ENCODE results near the gene NFKBIA. TPM values are rescaled to one million over a fixed set of nuclear protein-coding genes. Genes with fewer than 3 reads are reported as not detected.
"Not testable (repeated sequence)": the region's sequence is repeated elsewhere in the genome, so short reads cannot be mapped to it uniquely, and the experiment has no call there.

NFKBIA gene
- total RNA-seq, 4 donors from 2014 or later: 112 to 387 (median 295) TPM

DNA sequence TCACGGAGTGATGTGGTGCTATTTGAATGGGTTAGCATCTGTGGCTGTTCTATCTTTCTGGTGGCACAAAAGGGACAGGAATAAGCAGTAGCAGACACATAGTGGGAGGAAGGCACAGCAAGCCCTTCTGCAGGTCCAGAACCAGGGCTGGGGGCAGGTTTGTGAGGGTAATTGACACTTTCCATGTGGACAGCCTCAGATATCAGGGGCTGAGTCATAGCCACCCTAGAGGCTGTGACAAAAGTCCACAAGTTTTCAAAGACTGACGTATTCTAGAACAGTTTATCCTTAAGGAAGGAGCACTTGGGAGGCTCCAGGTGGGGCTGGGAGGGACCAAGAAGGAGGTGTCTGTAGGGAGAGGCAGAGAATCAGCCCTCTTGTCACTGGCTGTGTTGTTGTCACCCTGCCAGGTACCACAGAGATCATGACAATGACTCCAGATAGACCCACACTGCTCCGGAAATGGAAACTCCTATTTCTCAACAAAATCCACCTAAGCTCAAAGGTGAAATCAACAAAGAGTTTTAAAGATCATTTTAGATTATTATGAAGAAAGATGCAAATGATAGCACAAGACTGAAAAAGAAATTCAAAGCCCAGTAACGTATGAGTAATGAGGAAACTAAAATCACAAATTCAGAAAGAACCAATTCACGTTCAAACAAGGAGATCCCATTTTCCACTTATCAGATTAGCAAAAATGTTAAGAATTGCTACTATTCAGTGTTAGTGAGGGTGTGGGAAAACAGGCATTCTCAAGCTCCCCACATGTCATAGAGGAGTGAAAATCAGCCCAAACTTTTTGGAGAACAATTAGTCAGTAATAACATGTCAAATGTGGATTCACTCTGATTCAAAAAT lies 48.3 kb downstream of the NFKBIA start:
- TF ChIP-seq POLR2A (IDR thresholded peaks at IDR 0.05): no peak
- TF ChIP-seq, protein P1, sequence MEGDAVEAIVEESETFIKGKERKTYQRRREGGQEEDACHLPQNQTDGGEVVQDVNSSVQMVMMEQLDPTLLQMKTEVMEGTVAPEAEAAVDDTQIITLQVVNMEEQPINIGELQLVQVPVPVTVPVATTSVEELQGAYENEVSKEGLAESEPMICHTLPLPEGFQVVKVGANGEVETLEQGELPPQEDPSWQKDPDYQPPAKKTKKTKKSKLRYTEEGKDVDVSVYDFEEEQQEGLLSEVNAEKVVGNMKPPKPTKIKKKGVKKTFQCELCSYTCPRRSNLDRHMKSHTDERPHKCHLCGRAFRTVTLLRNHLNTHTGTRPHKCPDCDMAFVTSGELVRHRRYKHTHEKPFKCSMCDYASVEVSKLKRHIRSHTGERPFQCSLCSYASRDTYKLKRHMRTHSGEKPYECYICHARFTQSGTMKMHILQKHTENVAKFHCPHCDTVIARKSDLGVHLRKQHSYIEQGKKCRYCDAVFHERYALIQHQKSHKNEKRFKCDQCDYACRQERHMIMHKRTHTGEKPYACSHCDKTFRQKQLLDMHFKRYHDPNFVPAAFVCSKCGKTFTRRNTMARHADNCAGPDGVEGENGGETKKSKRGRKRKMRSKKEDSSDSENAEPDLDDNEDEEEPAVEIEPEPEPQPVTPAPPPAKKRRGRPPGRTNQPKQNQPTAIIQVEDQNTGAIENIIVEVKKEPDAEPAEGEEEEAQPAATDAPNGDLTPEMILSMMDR (IDR thresholded peaks at IDR 0.05): no peak
- Histone ChIP-seq H3K27ac (no peak overlapping the region), H3K27me3 (no peaks in the 10 kb centered on the region), H3K36me3 (no peaks in the 10 kb centered on the region), H3K9me3 (no peaks in the 10 kb centered on the region), H3K4me3 (no peak overlapping the region), H3K4me1 (no peaks in the 10 kb centered on the region)
- no peak for DNase-seq
- intact Hi-C loops (cut with DNase I; ENCODE audit: low total_unique reads): no loop called here

DNA sequence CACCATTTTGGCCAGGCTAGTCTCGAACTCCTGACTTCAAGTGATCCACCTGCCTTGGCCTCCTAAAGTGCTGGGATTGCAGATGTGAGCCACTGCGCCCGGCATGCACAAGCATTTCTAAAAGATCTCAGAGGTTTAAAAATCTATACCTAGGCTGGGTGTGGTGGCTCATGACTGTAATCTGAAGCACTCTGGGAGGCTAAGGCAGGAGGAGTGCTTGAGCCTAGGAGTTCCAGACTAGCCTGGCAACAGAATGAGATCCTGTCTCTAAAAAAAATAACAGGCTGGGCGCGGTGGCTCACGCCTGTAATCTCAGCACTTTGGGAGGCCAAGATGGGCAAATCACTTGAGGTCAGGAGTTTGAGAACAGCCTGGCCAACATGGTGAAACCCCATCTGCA lies 49.3 kb downstream of the NFKBIA start:
- H3K9me3 ChIP-seq; intact Hi-C loops (cut with DNase I; ENCODE audit: low total_unique reads); H3K4me1 ChIP-seq; DNase-seq; H3K4me3 ChIP-seq; H3K36me3 ChIP-seq; H3K27me3 ChIP-seq; H3K27ac ChIP-seq: not testable (repeated sequence)

DNA sequence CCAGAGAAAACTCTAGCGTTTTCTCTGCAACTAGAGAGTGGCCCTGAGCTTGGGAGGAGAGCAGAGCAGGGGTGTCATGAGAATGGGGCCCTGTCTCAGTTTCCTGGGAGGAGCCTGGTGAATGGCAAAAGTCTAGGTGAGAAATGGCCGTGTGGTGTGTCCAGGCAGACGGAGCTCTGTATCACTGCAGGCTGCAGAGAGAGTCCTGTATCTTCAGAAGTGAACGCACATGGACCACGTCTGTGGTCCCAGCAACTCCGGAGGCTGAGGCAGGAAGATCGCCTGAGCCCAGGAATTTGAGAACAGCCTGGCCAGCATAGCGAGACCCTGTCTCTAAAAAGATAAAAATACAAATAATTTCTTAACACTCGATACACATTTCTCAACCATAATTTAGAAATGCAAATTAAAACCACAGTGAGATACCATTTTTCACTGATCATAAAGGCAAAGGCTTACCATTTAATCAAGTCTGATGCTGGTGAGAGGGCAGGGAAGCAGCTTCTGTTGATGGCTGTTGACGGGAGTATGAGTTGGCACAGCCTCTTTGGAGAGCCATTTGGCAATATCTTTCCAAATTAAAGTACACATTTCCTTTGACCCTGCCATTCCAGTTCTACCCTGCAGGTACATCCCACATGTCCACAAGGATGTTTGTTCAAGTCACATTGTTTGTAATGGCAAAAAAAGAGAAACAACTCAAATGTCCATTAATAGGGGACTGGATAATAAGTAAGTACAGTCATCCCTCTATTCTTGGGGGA lies 51.0 kb downstream of the NFKBIA start:
- no peak for DNase-seq
- Histone ChIP-seq H3K4me3 (no peak overlapping the region), H3K27ac (no peak overlapping the region), H3K4me1 (no peaks in the 10 kb centered on the region), H3K36me3 (no peaks in the 10 kb centered on the region), H3K27me3 (no peaks in the 10 kb centered on the region), H3K9me3 (no peaks in the 10 kb centered on the region)
- TF ChIP-seq, protein P1 (IDR thresholded peaks at IDR 0.05): no peak
- TF ChIP-seq POLR2A (IDR thresholded peaks at IDR 0.05): no peak
- intact Hi-C loops (cut with DNase I; ENCODE audit: low total_unique reads): no loop called here

DNA sequence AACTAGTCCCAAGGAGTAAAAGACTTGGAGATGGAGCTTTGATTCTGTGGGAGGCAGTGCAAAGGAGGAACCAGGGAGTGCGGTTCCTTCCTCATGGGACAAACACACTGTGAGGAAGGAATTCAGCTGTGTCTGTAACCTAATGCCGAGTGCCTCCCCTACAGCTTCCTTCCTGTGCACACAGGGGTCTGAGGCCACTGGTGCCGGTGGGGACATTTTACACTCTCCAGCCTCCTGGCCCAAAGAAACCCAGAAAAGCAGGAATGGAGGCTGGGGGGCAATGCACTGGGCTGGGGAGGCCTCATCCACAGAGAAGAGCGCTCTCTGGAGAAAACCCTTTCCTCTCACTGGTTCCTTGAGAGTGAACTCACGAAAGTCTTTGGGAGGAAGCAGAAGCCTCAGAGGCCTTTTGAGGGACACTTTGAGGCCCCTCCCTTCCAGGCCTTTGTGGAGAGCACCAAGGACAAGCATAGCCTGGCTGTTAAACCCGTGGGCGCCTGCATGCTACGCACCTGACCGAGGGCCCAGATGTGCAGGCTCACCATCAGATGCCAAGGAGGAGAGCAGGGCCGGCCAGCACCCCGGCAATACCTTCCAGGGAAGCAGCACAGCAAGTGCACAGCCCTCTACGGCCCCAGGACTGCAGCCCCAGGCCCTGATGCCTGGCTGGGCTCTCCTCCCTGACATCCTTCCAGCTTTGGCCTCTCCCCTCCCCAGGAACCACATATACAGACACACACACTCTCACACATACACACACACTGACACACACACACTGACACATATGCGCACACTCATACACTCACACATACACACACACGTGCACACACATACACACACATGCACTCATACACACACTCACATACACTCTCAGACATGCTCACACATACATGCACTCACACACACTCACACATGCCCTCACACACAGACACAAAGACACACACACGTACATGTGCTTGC lies 52.0 kb downstream of the NFKBIA start:
- Histone ChIP-seq H3K27ac (no peak overlapping the region), H3K4me3 (no peak overlapping the region), H3K9me3 (no peaks in the 10 kb centered on the region), H3K36me3 (no peaks in the 10 kb centered on the region), H3K4me1 (no peaks in the 10 kb centered on the region), H3K27me3 (no peaks in the 10 kb centered on the region)
- TF ChIP-seq POLR2A (IDR thresholded peaks at IDR 0.05): no peak
- TF ChIP-seq, protein P1 (IDR thresholded peaks at IDR 0.05): no peak
- intact Hi-C loops (cut with DNase I; ENCODE audit: low total_unique reads): no loop called here
- DNase-seq: no peak

DNA sequence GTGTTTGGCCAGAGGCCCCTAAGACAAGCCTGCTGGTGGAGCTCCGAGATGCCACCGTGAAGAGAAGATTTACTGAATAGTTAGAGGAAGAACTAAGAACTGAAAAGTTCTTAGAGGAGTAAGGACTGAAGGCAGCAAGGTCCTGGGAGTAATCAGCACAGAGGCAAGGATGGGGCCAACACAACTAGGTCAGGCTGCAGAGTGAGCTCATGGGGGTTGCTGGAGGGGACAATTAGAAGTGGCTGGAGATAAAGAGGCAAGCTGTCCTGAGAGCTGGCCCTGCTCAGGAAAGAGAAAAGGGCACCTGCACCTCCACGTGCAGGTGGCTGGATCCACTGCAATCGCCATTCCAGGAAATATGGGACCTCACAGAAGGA lies 52.7 kb downstream of the NFKBIA start:
- Histone ChIP-seq H3K36me3 (no peaks in the 10 kb centered on the region), H3K27me3 (no peaks in the 10 kb centered on the region), H3K27ac (no peak overlapping the region), H3K4me3 (no peak overlapping the region), H3K9me3 (no peaks in the 10 kb centered on the region), H3K4me1 (no peaks in the 10 kb centered on the region)
- no peak for TF ChIP-seq POLR2A (IDR thresholded peaks at IDR 0.05)
- TF ChIP-seq, protein P1 (IDR thresholded peaks at IDR 0.05): no peak
- DNase-seq: no peak
- intact Hi-C loops (cut with DNase I; ENCODE audit: low total_unique reads): no loop called here

All from uterus (tissue), 4 donors.